Testis (tissue), 2 donors: ENCODE results near the gene RMDN2.

Experiments used
- POLR2A ChIP-seq: fragments of 450-650 bp; IDR thresholded peaks from one replicate; pipeline ENCODE4 v1.6.1; 2017; ENCODE audit warnings: antibody characterized with exemption, mild to moderate bottlenecking, moderate library complexity
- TF ChIP-seq, protein P1 (sequence below), 3 experiments: fragments of 450-650 bp in 2 of 3; fragments of 200-600 bp in 1 of 3; sonication (generic) in 1 of 3; IDR thresholded peaks; one replicate each; pipeline ENCODE4 v1.5.1; 2016 to 2019; ENCODE audit warnings: antibody characterized with exemption in 3 of 3, mild to moderate bottlenecking in 2 of 3, moderate library complexity in 1 of 3

DNA sequence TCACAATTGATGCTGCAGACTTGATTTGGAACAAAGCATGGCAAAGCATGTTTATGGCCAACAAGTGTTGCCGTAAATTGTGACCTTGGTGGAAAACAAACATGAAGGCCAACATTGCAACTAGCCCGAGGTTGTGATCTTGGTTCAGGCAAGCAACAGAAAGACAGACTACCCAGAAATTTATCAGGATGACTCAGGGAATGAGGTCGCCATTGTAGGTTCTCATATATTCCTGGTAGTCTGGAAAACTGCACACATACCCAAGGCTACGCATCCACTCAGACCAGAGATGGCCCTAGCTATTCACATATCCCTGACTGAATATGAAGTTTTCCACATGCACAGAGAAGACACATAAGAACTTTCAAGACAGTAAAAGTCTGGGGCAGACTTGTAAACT is 120.7 kb downstream of the RMDN2 start:
- TF ChIP-seq, protein P1, sequence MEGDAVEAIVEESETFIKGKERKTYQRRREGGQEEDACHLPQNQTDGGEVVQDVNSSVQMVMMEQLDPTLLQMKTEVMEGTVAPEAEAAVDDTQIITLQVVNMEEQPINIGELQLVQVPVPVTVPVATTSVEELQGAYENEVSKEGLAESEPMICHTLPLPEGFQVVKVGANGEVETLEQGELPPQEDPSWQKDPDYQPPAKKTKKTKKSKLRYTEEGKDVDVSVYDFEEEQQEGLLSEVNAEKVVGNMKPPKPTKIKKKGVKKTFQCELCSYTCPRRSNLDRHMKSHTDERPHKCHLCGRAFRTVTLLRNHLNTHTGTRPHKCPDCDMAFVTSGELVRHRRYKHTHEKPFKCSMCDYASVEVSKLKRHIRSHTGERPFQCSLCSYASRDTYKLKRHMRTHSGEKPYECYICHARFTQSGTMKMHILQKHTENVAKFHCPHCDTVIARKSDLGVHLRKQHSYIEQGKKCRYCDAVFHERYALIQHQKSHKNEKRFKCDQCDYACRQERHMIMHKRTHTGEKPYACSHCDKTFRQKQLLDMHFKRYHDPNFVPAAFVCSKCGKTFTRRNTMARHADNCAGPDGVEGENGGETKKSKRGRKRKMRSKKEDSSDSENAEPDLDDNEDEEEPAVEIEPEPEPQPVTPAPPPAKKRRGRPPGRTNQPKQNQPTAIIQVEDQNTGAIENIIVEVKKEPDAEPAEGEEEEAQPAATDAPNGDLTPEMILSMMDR (IDR thresholded peaks at IDR 0.05): no peak
- TF ChIP-seq POLR2A: no peak
